Neural progenitor cell (in vitro differentiated cells): ENCODE data around the gene MYLIP.

Experiments used
- EZH2 ChIP-seq: fragments of 200-600 bp; sonication (generic); IDR thresholded peaks from 2 replicates; pipeline ENCODE4 v1.6.1; 2017; ENCODE audit warnings: antibody characterized with exemption, mild to moderate bottlenecking, moderate library complexity
- TF ChIP-seq, protein P1 (sequence below): fragments of 200-600 bp; sonication (generic); IDR thresholded peaks from 2 replicates; pipeline ENCODE4 v1.5.1; 2017; ENCODE audit warnings: antibody characterized with exemption, mild to moderate bottlenecking

DNA sequence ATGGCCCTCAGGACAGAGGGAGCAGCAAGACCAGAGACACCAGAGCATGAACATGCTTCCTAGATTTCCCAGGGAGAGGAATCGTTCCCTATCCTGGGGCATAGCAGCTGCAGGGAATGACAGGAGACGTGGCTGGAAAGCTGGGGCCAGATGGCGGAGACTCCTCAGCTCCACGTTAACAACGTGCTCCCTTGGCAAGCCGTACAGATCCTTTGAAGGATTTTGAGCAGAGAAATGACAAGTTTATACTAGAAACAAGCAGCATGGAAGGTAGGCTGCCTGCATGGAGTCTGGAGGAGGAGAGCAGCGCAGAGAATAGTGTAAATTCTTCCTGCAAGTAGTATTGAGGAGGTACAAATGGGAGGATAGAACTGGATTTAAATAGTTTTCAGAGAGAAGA is 11.7 kb downstream of the MYLIP start:
- TF ChIP-seq, protein P1, sequence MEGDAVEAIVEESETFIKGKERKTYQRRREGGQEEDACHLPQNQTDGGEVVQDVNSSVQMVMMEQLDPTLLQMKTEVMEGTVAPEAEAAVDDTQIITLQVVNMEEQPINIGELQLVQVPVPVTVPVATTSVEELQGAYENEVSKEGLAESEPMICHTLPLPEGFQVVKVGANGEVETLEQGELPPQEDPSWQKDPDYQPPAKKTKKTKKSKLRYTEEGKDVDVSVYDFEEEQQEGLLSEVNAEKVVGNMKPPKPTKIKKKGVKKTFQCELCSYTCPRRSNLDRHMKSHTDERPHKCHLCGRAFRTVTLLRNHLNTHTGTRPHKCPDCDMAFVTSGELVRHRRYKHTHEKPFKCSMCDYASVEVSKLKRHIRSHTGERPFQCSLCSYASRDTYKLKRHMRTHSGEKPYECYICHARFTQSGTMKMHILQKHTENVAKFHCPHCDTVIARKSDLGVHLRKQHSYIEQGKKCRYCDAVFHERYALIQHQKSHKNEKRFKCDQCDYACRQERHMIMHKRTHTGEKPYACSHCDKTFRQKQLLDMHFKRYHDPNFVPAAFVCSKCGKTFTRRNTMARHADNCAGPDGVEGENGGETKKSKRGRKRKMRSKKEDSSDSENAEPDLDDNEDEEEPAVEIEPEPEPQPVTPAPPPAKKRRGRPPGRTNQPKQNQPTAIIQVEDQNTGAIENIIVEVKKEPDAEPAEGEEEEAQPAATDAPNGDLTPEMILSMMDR = no peak
- TF ChIP-seq EZH2 = no peak
